Measurements from ENCODE around the gene RHOBTB3.

GRCh38 chr5:95735406-95735805 is 4.3 kb downstream of the RHOBTB3 start:
- TF ChIP-seq EZH2 (IDR thresholded peaks at IDR 0.05), result no peak
- no peak for TF ChIP-seq POLR2AphosphoS5 (IDR thresholded peaks at IDR 0.05; ENCODE audit: borderline replicate concordance, low read depth, low read length)
